A673 (cell line): Measurements from ENCODE around the gene CENPV. TPM values are rescaled to one million over a fixed set of nuclear protein-coding genes. Genes with fewer than 3 reads are reported as not detected.

Experiments used
- BruUV-seq: library from RNA; stranded (reverse); fragments of 400-500 nt; replicated peaks from 2 replicates; lab custom pipeline; 2021; lab: Mats Ljungman, UMichigan
- CTCF ChIA-PET: fragments of 300-600 bp; sonication (Branson Sonifier 250); formaldehyde crosslinking; loops from one replicate; lab custom pipeline; 2022; ENCODE audit warnings: antibody characterized with exemption; lab: Charles Lee
- POLR2A ChIA-PET: fragments of 300-600 bp; sonication (Branson Sonifier 250); formaldehyde crosslinking; loops from one replicate; lab custom pipeline; 2022; ENCODE audit warnings: antibody characterized with exemption; ENCODE audit not compliant: low non-redundant PET; lab: Charles Lee
- DNase-seq: peaks from one replicate; pipeline ENCODE4 v3.0.0-alpha.2; 2015; ENCODE audit warnings: low spot score
- H3K27ac ChIP-seq: fragments of 200-600 bp; sonication (generic); 2 replicates; pipeline ENCODE4 v1.5.1; 2016; ENCODE audit warnings: mixed run types, low read depth, mild to moderate bottlenecking, mixed read lengths, antibody characterized with exemption, low read length; ENCODE audit not compliant: poor library complexity, severe bottlenecking
- H3K27me3 ChIP-seq: fragments of 200-600 bp; sonication (generic); replicated peaks from 2 replicates; pipeline ENCODE4 v1.6.1; 2017; ENCODE audit warnings: mixed run types, low read depth, mild to moderate bottlenecking, mixed read lengths, antibody characterized with exemption, low read length; ENCODE audit not compliant: insufficient read depth, poor library complexity
- H3K36me3 ChIP-seq: fragments of 200-600 bp; sonication (generic); 2 replicates; pipeline ENCODE4 v1.6.1; 2016; ENCODE audit warnings: mixed run types, mild to moderate bottlenecking, mixed read lengths, antibody characterized with exemption, low read length; ENCODE audit not compliant: insufficient read depth, poor library complexity, severe bottlenecking
- H3K4me1 ChIP-seq: fragments of 200-600 bp; sonication (generic); 2 replicates; pipeline ENCODE4 v1.6.1; 2017; ENCODE audit warnings: mixed run types, mild to moderate bottlenecking, mixed read lengths, antibody characterized with exemption, low read length; ENCODE audit not compliant: insufficient read depth, poor library complexity, severe bottlenecking
- H3K4me3 ChIP-seq: fragments of 200-600 bp; sonication (generic); 2 replicates; pipeline ENCODE4 v1.5.1; 2016; ENCODE audit warnings: low read depth, mixed run types, mild to moderate bottlenecking, mixed read lengths, low read length; ENCODE audit not compliant: poor library complexity, severe bottlenecking
- H3K9me3 ChIP-seq: fragments of 200-600 bp; sonication (generic); 2 replicates; pipeline ENCODE4 v1.6.1; 2016; ENCODE audit warnings: mixed run types, low read depth, mild to moderate bottlenecking, mixed read lengths, antibody characterized with exemption, low read length; ENCODE audit not compliant: poor library complexity, severe bottlenecking
- CTCF ChIP-seq: fragments of 300-800, 200-600 bp; sonication (generic); conservative IDR thresholded peaks from 2 replicates; pipeline ENCODE4 v1.5.1; 2017; ENCODE audit warnings: low read depth, mild to moderate bottlenecking, antibody characterized with exemption, low read length, moderate library complexity, mixed read lengths
- EZH2 ChIP-seq: fragments of 200-600 bp; sonication (generic); IDR thresholded peaks from 2 replicates; pipeline ENCODE4 v1.6.1; 2017; ENCODE audit warnings: borderline replicate concordance, low read depth, mild to moderate bottlenecking, mixed read lengths, antibody characterized with exemption, low read length; ENCODE audit not compliant: poor library complexity, severe bottlenecking
- intact Hi-C: fragments of 100-400 bp; cut with micrococcal nuclease; formaldehyde crosslinking; loops from one replicate; pipeline ENCODE4 v1.10.0; 2022; ENCODE audit not compliant: unreplicated experiment
- total RNA-seq: library from RNA; stranded (reverse); gene quantifications from 2 replicates; pipeline ENCODE4 v1.2.3, GENCODE V29; 2021

The CENPV gene
- total RNA-seq, 1 experiment from 2014 or later, result 147 TPM

DNA sequence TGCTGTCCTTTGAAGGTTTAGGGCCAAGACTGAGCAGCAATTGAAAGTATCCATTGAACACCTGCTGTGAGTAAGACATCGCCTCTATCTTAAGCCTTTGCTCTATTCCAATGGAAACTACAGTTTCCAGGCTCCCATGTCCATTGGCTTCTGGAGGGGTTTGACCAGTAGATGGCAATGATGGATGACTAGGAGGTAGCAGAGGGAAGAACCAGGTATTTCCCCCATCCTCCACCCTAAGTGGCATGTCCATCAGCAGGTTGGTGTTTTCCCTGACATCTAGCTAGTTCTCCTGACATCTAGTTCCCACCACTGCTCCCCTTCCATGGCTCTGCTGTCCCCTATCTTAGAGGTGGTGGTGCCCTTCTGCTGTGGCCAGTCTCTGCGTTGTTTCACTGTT is 58.7 kb downstream of the CENPV start:
- Histone ChIP-seq H3K27me3 (no peaks in the 10 kb centered on the region), H3K9me3 (no peaks in the 10 kb centered on the region), H3K4me3 (no peak overlapping the region), H3K4me1 (no peaks in the 10 kb centered on the region), H3K27ac (no peak overlapping the region), H3K36me3 (no peaks in the 10 kb centered on the region)
- CTCF ChIA-PET, result no interaction called here
- intact Hi-C loops, result no loop called here
- no peak for DNase-seq
- no TSS peak for BruUV-seq
- TF ChIP-seq CTCF (no peak), EZH2 (no peak)
- POLR2A ChIA-PET, result no interaction called here

DNA sequence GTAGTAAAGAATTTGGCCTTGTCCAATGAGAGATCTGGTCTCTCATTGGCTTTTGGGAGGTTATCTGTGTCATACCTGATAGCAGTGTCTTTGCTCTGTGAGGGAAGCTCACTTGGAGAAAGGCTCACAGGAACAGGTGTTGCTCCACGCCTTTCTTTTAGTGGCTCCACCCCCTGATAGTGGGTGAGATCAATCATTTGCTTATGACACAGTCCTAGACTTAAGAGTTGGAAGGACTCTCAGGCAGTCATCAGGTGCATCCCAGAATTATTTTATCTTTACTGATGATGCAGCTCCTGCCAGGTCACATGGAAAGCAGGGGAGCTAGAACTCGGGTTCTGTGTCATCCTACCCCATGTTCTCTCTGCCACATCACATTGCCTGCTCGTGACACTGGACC is 59.3 kb downstream of the CENPV start:
- no peak overlapping the region for H3K27ac ChIP-seq
- H3K27me3 ChIP-seq, result no peaks in the 10 kb centered on the region
- H3K9me3 ChIP-seq, result no peaks in the 10 kb centered on the region
- TF ChIP-seq CTCF (no peak), EZH2 (no peak)
- CTCF ChIA-PET, result no interaction called here
- no peak for DNase-seq
- POLR2A ChIA-PET, result no interaction called here
- no peak overlapping the region for H3K4me3 ChIP-seq
- BruUV-seq, result no TSS peak
- intact Hi-C loops, result no loop called here
- no peaks in the 10 kb centered on the region for H3K36me3 ChIP-seq
- no peaks in the 10 kb centered on the region for H3K4me1 ChIP-seq

Other genes starting within 250 kb of the CENPV start
- gene NCOR1, start 137.9 kb downstream of the CENPV start, total RNA-seq, result 148 and 150 TPM in 2 replicates
- 31.7 and 41.9 TPM in 2 replicates for gene PIGL, start 136.3 kb downstream of the CENPV start, total RNA-seq
- 2,497 and 2,658 TPM in 2 replicates for gene UBB, start 27.6 kb upstream of the CENPV start, total RNA-seq
- not detected in 2 replicates for gene TRPV2, start 62.1 kb upstream of the CENPV start, total RNA-seq
- 2.8 and 3.6 TPM in 2 replicates for gene LRRC75A, start 138.7 kb upstream of the CENPV start, total RNA-seq
- gene ZNF287, start 215.7 kb upstream of the CENPV start, total RNA-seq, result 10.0 and 13.7 TPM in 2 replicates